CD4-positive, alpha-beta T cell (primary cell): Measurements from ENCODE around the gene TCAF1. TPM values are rescaled to one million over a fixed set of nuclear protein-coding genes. Genes with fewer than 3 reads are reported as not detected.

Source experiments
- ATAC-seq: fragments of 200-7000 bp; cut with Tn5 transposase; one replicate; pipeline ENCODE4 v1.10.0; 2022; ENCODE audit warnings: mild to moderate bottlenecking; ENCODE audit not compliant: poor library complexity
- CTCF ChIA-PET: fragments of 350-600 bp; sonication (Branson Sonifier 250); formaldehyde crosslinking; loops from one replicate; lab custom pipeline; 2021; ENCODE audit warnings: antibody characterized with exemption, inconsistent platforms; lab: Charles Lee
- POLR2A ChIA-PET: fragments of 350-600 bp; sonication (Branson Sonifier 250); formaldehyde crosslinking; loops from one replicate; lab custom pipeline; 2021; ENCODE audit warnings: antibody characterized with exemption, inconsistent platforms; lab: Charles Lee
- DNase-seq, 14 experiments: peaks; one replicate each; pipeline ENCODE4 v3.0.0-alpha.2; 2013 to 2020; ENCODE audit warnings: mixed read lengths in 2 of 14
- H3K27ac ChIP-seq, 2 donors: one replicate each; pipeline versions ENCODE4 v1.5.1 to v1.7.0; 2013; ENCODE audit warnings: low read length in 2 of 2, low read depth in 1 of 2, mild to moderate bottlenecking in 1 of 2
- H3K27me3 ChIP-seq, 2 experiments: 1 replicate in 1 of 2; 2 replicates in 1 of 2; pipeline versions ENCODE4 v1.6.1 to v1.7.0; 2013; ENCODE audit warnings: low read length in 2 of 2, control low read depth in 1 of 2, mild to moderate bottlenecking in 1 of 2, moderate library complexity in 1 of 2; ENCODE audit not compliant: insufficient read depth in 2 of 2, control insufficient read depth in 1 of 2
- H3K36me3 ChIP-seq: one replicate; pipeline ENCODE4 v1.6.1; 2013; ENCODE audit warnings: low read length, control low read depth; ENCODE audit not compliant: insufficient read depth
- H3K4me1 ChIP-seq: one replicate; pipeline ENCODE4 v1.6.1; 2013; ENCODE audit warnings: low read length, control low read depth; ENCODE audit not compliant: insufficient read depth
- H3K4me3 ChIP-seq: one replicate; pipeline ENCODE4 v1.5.1; 2013; ENCODE audit warnings: mild to moderate bottlenecking, low read length, moderate library complexity
- H3K9me3 ChIP-seq, 2 experiments: 1 replicate in 1 of 2; 2 replicates in 1 of 2; pipeline versions ENCODE4 v1.6.1 to v1.7.0; 2013; ENCODE audit warnings: low read length in 2 of 2, mild to moderate bottlenecking in 2 of 2, control low read depth in 1 of 2, moderate library complexity in 1 of 2; ENCODE audit not compliant: control insufficient read depth in 1 of 2, insufficient read depth in 1 of 2
- H3K27ac Mint-ChIP-seq: one replicate; pipeline ENCODE4 v1.8.0; 2020; ENCODE audit warnings: mixed read lengths
- H3K27me3 Mint-ChIP-seq: one replicate; pipeline ENCODE4 v1.8.0; 2021; ENCODE audit warnings: mixed read lengths
- H3K36me3 Mint-ChIP-seq: one replicate; pipeline ENCODE4 v1.8.0; 2021; ENCODE audit warnings: low read depth, mixed read lengths
- H3K4me1 Mint-ChIP-seq: one replicate; pipeline ENCODE4 v1.8.0; 2021; ENCODE audit warnings: low read depth, mixed read lengths
- H3K4me3 Mint-ChIP-seq: one replicate; pipeline ENCODE4 v1.8.0; 2020; ENCODE audit warnings: mild to moderate bottlenecking, mixed read lengths
- H3K9me3 Mint-ChIP-seq: one replicate; pipeline ENCODE4 v1.8.0; 2020; ENCODE audit warnings: mixed read lengths
- intact Hi-C, 2 experiments: fragments of 100-400 bp; cut with DNase I in 1 of 2; cut with micrococcal nuclease in 1 of 2; formaldehyde crosslinking; loops; one replicate each; pipeline versions ENCODE4 v1.15.1 to v1.9.0; 2023 to 2025; cut with DNase I, micrococcal nuclease
- total RNA-seq, 174 experiments: library from RNA in 2 of 174; stranded (reverse) in 2 of 174; gene quantifications; one replicate each; pipeline ENCODE4 v1.2.3 and lab custom pipeline; 2021 to 2026
- TF ChIP-seq, protein P1 (sequence below): fragments of 200-600 bp; IDR thresholded peaks from one replicate; pipeline ENCODE4 v1.8.0; 2022; ENCODE audit warnings: antibody characterized with exemption, mild to moderate bottlenecking

The TCAF1 gene
- total RNA-seq, 2 experiments from 2014 or later: 7.7 to 8.6 TPM

DNA sequence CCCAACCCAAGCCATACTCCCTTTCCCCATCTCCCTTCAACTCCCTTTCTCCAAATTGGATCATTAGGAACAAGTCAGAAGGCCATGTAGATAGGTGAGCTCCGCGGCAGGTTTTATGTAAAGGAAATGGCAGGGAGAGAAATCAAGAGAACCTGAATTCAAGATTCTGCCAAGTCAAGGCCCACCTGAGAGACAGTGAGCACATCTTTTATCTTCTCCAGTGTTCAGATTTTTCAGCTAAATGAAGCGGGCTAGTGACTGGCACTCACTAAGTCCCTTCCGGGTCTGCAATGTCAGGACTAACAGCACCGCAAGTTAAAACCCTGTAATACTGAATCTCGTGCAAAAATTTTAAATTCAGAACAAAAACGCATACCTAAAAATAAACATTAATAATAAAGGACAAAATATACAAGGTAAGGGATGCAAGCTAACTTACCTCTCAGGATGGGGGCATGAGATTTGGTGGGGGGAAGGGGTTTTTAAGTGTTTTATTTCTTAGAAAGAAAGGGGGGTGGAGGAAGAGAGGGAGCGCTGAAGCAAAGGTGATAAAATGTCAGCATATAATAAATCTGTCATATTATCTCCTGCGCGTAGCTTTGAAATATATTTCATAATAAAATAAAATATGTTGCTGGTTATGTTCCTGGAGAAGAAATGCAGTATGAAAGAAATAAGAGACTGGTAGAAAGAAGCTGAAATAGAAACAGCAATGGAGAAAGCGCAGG, 17.6 kb downstream of the TCAF1 start:
- ChIA-PET POLR2A (interaction anchor here (0.7 to 2.6 kb wide), 2 partner anchors 8 to 17 kb away, joined by 3 to 11 read pairs; partner anchors contain the start of gene TCAF1), CTCF (interaction anchor here (0.8 kb wide), 1 partner anchor 17 kb away, joined by 3 read pairs; no protein-coding TSS in a partner anchor)
- Histone ChIP-seq H3K36me3 (no peaks in the 10 kb centered on the region), H3K4me1 (peaks cover 17% of the 10 kb centered on the region), H3K9me3 (peaks cover 0 to 11% of the 10 kb centered on the region in 2 experiments), H3K27ac (no peak overlapping the region), H3K27me3 (peaks cover 35 to 40% of the 10 kb centered on the region in 2 experiments), H3K4me3 (no peak overlapping the region)
- ATAC-seq (no peak), DNase-seq (no peak)
- H3K9me3 Mint-ChIP-seq: no peaks in the 10 kb centered on the region
- intact Hi-C loops: no loop called here
- H3K27ac Mint-ChIP-seq: no peak overlapping the region
- peaks cover 39% of the 10 kb centered on the region for H3K4me1 Mint-ChIP-seq
- no peak overlapping the region for H3K4me3 Mint-ChIP-seq
- H3K27me3 Mint-ChIP-seq: peaks cover 75% of the 10 kb centered on the region
- TF ChIP-seq, protein P1, sequence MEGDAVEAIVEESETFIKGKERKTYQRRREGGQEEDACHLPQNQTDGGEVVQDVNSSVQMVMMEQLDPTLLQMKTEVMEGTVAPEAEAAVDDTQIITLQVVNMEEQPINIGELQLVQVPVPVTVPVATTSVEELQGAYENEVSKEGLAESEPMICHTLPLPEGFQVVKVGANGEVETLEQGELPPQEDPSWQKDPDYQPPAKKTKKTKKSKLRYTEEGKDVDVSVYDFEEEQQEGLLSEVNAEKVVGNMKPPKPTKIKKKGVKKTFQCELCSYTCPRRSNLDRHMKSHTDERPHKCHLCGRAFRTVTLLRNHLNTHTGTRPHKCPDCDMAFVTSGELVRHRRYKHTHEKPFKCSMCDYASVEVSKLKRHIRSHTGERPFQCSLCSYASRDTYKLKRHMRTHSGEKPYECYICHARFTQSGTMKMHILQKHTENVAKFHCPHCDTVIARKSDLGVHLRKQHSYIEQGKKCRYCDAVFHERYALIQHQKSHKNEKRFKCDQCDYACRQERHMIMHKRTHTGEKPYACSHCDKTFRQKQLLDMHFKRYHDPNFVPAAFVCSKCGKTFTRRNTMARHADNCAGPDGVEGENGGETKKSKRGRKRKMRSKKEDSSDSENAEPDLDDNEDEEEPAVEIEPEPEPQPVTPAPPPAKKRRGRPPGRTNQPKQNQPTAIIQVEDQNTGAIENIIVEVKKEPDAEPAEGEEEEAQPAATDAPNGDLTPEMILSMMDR: no peak
- peaks cover 15% of the 10 kb centered on the region for H3K36me3 Mint-ChIP-seq

DNA sequence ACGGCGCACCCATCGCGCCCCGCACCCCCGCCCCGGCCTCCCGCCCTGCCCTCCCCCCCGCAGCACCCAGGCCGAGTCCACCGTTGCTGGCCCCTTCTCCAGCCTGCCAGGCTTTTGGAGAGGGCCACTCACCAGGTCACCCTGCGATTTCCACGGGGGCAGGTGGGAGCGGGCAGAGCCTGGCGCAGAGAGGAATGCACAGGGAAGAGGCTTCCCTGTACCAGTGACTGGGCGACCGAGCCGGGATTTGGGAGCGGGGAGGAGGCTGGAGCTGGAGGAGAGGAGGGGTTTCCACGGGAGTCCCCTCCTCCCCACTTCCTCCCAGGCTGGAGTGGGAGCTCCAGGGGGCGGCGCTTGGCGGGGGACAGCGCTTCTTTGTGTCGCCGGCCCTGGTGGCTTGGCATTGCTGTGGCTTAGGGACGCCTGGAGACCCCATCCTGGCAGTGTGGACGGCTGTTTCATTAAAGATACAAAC, 19.3 kb downstream of the TCAF1 start:
- ChIA-PET POLR2A (interaction anchor here (2.6 kb wide), 1 partner anchor 19 kb away, joined by 11 read pairs; the partner anchor contains the start of gene TCAF1), CTCF (interaction anchor here (1.3 kb wide), 1 partner anchor 12 kb away, joined by 3 read pairs; no protein-coding TSS in a partner anchor)
- peaks cover 0 to 11% of the 10 kb centered on the region in 2 experiments for H3K9me3 ChIP-seq
- H3K36me3 Mint-ChIP-seq: no peaks in the 10 kb centered on the region
- intact Hi-C loops: no loop called here
- H3K9me3 Mint-ChIP-seq: no peaks in the 10 kb centered on the region
- H3K4me1 ChIP-seq: peaks cover 17% of the 10 kb centered on the region
- no peak for ATAC-seq
- H3K4me1 Mint-ChIP-seq: peaks cover 39% of the 10 kb centered on the region
- H3K36me3 ChIP-seq: no peaks in the 10 kb centered on the region
- no peak for DNase-seq
- no peak overlapping the region for H3K27ac ChIP-seq
- no peak overlapping the region for H3K4me3 ChIP-seq
- peaks cover 35 to 38% of the 10 kb centered on the region in 2 experiments for H3K27me3 ChIP-seq
- H3K4me3 Mint-ChIP-seq: no peak overlapping the region
- no peak overlapping the region for H3K27ac Mint-ChIP-seq
- TF ChIP-seq, protein P1: no peak
- peaks cover 58% of the 10 kb centered on the region for H3K27me3 Mint-ChIP-seq

DNA sequence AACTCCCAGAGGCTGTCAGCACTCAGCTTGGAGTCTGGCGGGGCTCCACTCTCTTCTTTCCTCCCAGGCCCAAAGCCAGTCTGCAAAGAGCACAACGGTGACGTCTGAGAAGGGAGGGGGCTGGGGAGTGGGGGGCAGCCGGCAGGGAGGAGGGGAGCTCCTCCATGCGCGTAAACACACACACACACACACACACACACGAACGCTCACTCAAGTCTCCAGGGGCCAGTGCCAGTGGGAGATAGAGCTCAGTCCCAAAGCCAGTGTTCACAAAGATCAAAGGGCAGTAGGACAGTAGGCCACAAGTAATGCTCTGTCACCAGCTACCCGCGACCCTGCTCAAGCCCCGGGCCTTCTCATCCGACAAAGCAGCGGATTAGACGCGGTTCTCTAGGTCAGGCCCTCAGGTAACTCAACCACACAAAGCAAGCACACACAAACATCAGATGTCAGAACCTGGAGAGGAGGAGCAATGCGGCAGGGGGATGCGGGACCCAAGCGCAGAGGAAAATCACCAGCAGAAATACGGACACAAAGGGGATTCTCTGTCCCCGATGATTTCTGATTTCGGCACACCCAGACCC, 19.9 kb downstream of the TCAF1 start:
- H3K36me3 ChIP-seq: no peaks in the 10 kb centered on the region
- Mint-ChIP-seq H3K4me3 (peak overlapping the region; percentile 27), H3K4me1 (peaks cover 38% of the 10 kb centered on the region), H3K9me3 (no peaks in the 10 kb centered on the region), H3K36me3 (no peaks in the 10 kb centered on the region), H3K27me3 (peaks cover 54% of the 10 kb centered on the region), H3K27ac (no peak overlapping the region)
- intact Hi-C loops: no loop called here
- peaks cover 33 to 35% of the 10 kb centered on the region in 2 experiments for H3K27me3 ChIP-seq
- TF ChIP-seq, protein P1: no peak
- peaks cover 0 to 11% of the 10 kb centered on the region in 2 experiments for H3K9me3 ChIP-seq
- no peak overlapping the region for H3K27ac ChIP-seq
- ATAC-seq (peak; percentile 14), DNase-seq (no peak)
- no peak overlapping the region for H3K4me3 ChIP-seq
- peaks cover 17% of the 10 kb centered on the region for H3K4me1 ChIP-seq
- POLR2A ChIA-PET: no interaction called here
- CTCF ChIA-PET: interaction anchor here (1.3 kb wide), 1 partner anchor 13 kb away, joined by 3 read pairs; no protein-coding TSS in a partner anchor
